Lower leg skin (tissue), 3 donors: ENCODE data around the gene B3GALT5.

Source experiments
- CTCF ChIP-seq, 3 donors: fragments of 450-650 bp; IDR thresholded peaks; one replicate each; pipeline ENCODE4 v1.5.1; 2016; ENCODE audit warnings: antibody characterized with exemption in 3 of 3, mild to moderate bottlenecking in 3 of 3, moderate library complexity in 2 of 3
- POLR2A ChIP-seq, 2 donors: fragments of 450-650 bp; IDR thresholded peaks; one replicate each; pipeline ENCODE4 v1.6.1; 2016 to 2017; ENCODE audit warnings: antibody characterized with exemption in 2 of 2, mild to moderate bottlenecking in 1 of 2, moderate library complexity in 1 of 2

DNA sequence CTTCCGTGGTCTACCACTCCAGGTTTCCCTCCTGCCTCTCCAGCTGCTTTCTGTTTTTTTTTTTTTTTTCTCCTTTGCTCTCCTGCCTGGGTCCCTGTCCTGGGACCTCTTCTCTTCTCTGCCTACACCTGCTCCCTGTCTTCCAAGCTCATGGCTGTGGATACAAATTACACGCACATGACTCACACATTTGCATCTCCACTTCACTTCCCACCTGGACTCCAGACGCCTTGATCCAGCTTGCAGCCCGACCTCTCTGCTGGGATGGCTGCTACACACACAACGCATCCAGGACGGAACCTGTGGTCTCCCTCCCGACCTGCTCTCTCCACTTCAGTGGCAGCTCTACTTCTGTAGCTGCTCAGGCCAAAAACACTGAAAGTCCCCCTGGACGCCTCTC is 44.4 kb upstream of the B3GALT5 start:
- TF ChIP-seq CTCF (IDR thresholded peaks at IDR 0.05) (no peak), POLR2A (IDR thresholded peaks at IDR 0.05) (no peak)
